SKM-1 treated with dmso at 0.1 percent for 144 hours (cell line): Measurements from ENCODE around the gene ABLIM2.

ENCODE experiments used
- DNase-seq: peaks from one replicate; lab custom pipeline; 2025; ENCODE audit not compliant: unreplicated experiment; lab: John Stamatoyannopoulos, UW

The ABLIM2 gene

GRCh38 chr4:8105306-8106100, 53.1 kb downstream of the ABLIM2 start:
- DNase-seq, result no peak

GRCh38 chr4:8104491-8105305, 53.9 kb downstream of the ABLIM2 start:
- DNase-seq, result no peak

GRCh38 chr4:8103421-8104390, 54.9 kb downstream of the ABLIM2 start:
- DNase-seq, result no peak

- no peak for DNase-seq
Observed at GRCh38 chr4:8102831-8103230, 55.8 kb downstream of the ABLIM2 start.

GRCh38 chr4:8102076-8102355, 56.6 kb downstream of the ABLIM2 start:
- no peak for DNase-seq

- DNase-seq, result no peak
Observed at GRCh38 chr4:8101213-8102075, 57.2 kb downstream of the ABLIM2 start.

- DNase-seq, result no peak
Observed at GRCh38 chr4:8099981-8100464, 58.6 kb downstream of the ABLIM2 start.

- DNase-seq, result no peak
Observed at GRCh38 chr4:8098506-8098905, 60.1 kb downstream of the ABLIM2 start.

- no peak for DNase-seq
Observed at GRCh38 chr4:8097721-8098345, 60.8 kb downstream of the ABLIM2 start.

GRCh38 chr4:8097141-8097541, 61.5 kb downstream of the ABLIM2 start:
- no peak for DNase-seq

GRCh38 chr4:8096690-8097061, 61.9 kb downstream of the ABLIM2 start:
- no peak for DNase-seq

GRCh38 chr4:8095956-8096689, 62.5 kb downstream of the ABLIM2 start:
- no peak for DNase-seq

GRCh38 chr4:8093587-8094274, 64.9 kb downstream of the ABLIM2 start:
- no peak for DNase-seq

- DNase-seq, result no peak
Observed at GRCh38 chr4:8092282-8092681, 66.3 kb downstream of the ABLIM2 start.

- no peak for DNase-seq
Observed at GRCh38 chr4:8090744-8091301, 67.8 kb downstream of the ABLIM2 start.

- no peak for DNase-seq
Observed at GRCh38 chr4:8090312-8090711, 68.3 kb downstream of the ABLIM2 start.

- no peak for DNase-seq
Observed at GRCh38 chr4:8089862-8090261, 68.8 kb downstream of the ABLIM2 start.

GRCh38 chr4:8088966-8089491, 69.6 kb downstream of the ABLIM2 start:
- DNase-seq, result no peak
